Body of pancreas (tissue), 4 donors: ENCODE measurements around the gene KDM4C.

ENCODE experiments used
- CTCF ChIP-seq, 7 experiments: fragments of 450-650 bp in 4 of 7; fragments of 200-600 bp in 3 of 7; sonication (generic) in 3 of 7; IDR thresholded peaks; one replicate each; pipeline ENCODE4 v1.5.1; 2016 to 2019; ENCODE audit warnings: antibody characterized with exemption in 7 of 7
- POLR2A ChIP-seq, 3 donors: fragments of 450-650 bp; IDR thresholded peaks; one replicate each; pipeline ENCODE4 v1.6.1; 2016; ENCODE audit warnings: antibody characterized with exemption in 3 of 3, mild to moderate bottlenecking in 2 of 3

- TF ChIP-seq CTCF (IDR thresholded peaks at IDR 0.05): no peak
- no peak for TF ChIP-seq POLR2A (IDR thresholded peaks at IDR 0.05)
These were observed 346.9 kb downstream of the KDM4C start for GRCh38 chr9:7104625-7105024.
